Pancreas (tissue), 10 donors: ENCODE results near the gene RIMBP2. TPM values are rescaled to one million over a fixed set of nuclear protein-coding genes. Genes with fewer than 3 reads are reported as not detected.

ENCODE experiments used
- ATAC-seq, 4 donors: fragments of 200-7000 bp; cut with Tn5 transposase; one replicate each; pipeline versions ENCODE4 v1.8.0 to v1.9.1; 2020; ENCODE audit warnings: mild to moderate bottlenecking in 4 of 4, moderate library complexity in 4 of 4
- DNase-seq, 6 donors: peaks; one replicate each; pipeline ENCODE4 v3.0.0-alpha.2; 2020
- FAIRE-seq: peaks from 2 replicates; lab custom pipeline; 2012; peaks lifted over from hg19 to GRCh38; lab: Jason Lieb, UNC
- H3K27ac ChIP-seq, 4 donors: fragments of 200-600 bp; sonication (generic); 1 replicate in 3 of 4; 2 replicates in 1 of 4; pipeline versions ENCODE4 v1.5.0 to v1.8.0; 2020
- H3K27me3 ChIP-seq, 4 donors: fragments of 200-600 bp; one replicate each; pipeline ENCODE4 v1.8.0; 2021
- H3K36me3 ChIP-seq, 3 donors: fragments of 200-600 bp; sonication (generic) in 1 of 3; one replicate each; pipeline versions ENCODE4 v1.5.0 to v1.8.0; 2020 to 2021
- H3K4me1 ChIP-seq, 3 donors: fragments of 200-600 bp; one replicate each; pipeline ENCODE4 v1.8.0; 2021
- H3K4me3 ChIP-seq, 4 donors: fragments of 200-600 bp; sonication (generic) in 2 of 4; one replicate each; pipeline versions ENCODE4 v1.5.0 to v1.8.0; 2020 to 2021
- H3K9me3 ChIP-seq, 4 donors: fragments of 200-600 bp; one replicate each; pipeline ENCODE4 v1.8.0; 2021
- WGBS, 2 donors: extraction: QIAGEN DNeasy Blood & Tissue Kit; methylation state at CpG; one replicate each; pipeline ENCODE4 v1.1.7; 2013; 5-methylcytosine and 5-hydroxymethylcytosine counted together
- intact Hi-C, 3 donors: fragments of 100-400 bp; cut with DNase I; formaldehyde crosslinking; loops; one replicate each; pipeline versions ENCODE4 v1.11.1 to v1.14.2; 2022
- polyA plus RNA-seq, 2 donors: library from polyadenylated mRNA; stranded (reverse); fragments of 200-250 nt; gene quantifications; one replicate each; pipeline ENCODE4 v1.2.3, GENCODE V29; 2013
- total RNA-seq, 6 donors: library from RNA; stranded (reverse); fragmentation: NEBNext Ultra II Directional in 4 of 6; extraction: Animal tissue kit (Norgen Biotek cat#: 25700) in 4 of 6; gene quantifications; one replicate each; pipeline versions ENCODE4 v1.2.1 to v1.2.4, GENCODE V29; 2021 to 2023
- TF ChIP-seq, protein P1 (sequence below), 4 donors: fragments of 200-600 bp; sonication (generic) in 3 of 4; IDR thresholded peaks; one replicate each; pipeline versions ENCODE4 v1.5.0 to v1.8.0; 2021; ENCODE audit warnings: antibody characterized with exemption in 4 of 4
- donor health status: healthy with polysubstance abuse.
- donor health status: DM: no; HTN: no; CAD: no; lungs with moderate emphysema.
- donor health status: DM: no; HTN: no; CAD: no.
- donor health status: control.
- donor health status: control.
- donor health status: Bipolar disorder and iron deficiency.
- donor health status: DM: yes; HTN: yes; CAD: no.
- donor health status: DM: no; HTN: no; CAD: no.
- donor health status: DM: no; HTN: no; CAD: no.
- donor health status: DM: yes; HTN: yes; CAD: no.

The RIMBP2 gene
- total and polyA plus RNA-seq, 8 donors, result 1.6 to 14.9 (median 3.9) TPM

DNA sequence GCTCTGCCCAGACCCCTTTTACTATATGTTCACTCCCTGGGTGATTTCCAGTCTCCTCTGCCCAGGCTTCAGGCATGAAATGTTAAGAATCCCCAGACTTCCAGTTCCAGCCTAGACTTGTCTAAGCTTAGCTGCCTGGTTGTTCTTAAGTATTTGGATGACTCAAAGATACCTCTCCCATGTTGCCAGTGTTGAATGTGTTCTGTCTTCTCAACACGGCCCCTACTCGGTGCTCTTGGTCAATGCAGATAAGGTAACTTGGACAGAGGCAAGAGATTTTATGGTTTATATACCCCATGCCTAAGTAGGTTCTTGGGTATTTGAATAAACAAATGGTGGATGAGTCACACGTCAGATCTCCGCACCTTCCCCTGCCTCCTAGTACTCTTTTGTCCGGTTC, 364.8 kb downstream of the RIMBP2 start:
- Histone ChIP-seq H3K27ac (no peak overlapping the region), H3K36me3 (no peaks in the 10 kb centered on the region), H3K4me1 (no peaks in the 10 kb centered on the region), H3K9me3 (no peaks in the 10 kb centered on the region), H3K27me3 (peaks cover 0 to 6% (median 0%) of the 10 kb centered on the region in 4 donors), H3K4me3 (no peak overlapping the region)
- TF ChIP-seq, protein P1, sequence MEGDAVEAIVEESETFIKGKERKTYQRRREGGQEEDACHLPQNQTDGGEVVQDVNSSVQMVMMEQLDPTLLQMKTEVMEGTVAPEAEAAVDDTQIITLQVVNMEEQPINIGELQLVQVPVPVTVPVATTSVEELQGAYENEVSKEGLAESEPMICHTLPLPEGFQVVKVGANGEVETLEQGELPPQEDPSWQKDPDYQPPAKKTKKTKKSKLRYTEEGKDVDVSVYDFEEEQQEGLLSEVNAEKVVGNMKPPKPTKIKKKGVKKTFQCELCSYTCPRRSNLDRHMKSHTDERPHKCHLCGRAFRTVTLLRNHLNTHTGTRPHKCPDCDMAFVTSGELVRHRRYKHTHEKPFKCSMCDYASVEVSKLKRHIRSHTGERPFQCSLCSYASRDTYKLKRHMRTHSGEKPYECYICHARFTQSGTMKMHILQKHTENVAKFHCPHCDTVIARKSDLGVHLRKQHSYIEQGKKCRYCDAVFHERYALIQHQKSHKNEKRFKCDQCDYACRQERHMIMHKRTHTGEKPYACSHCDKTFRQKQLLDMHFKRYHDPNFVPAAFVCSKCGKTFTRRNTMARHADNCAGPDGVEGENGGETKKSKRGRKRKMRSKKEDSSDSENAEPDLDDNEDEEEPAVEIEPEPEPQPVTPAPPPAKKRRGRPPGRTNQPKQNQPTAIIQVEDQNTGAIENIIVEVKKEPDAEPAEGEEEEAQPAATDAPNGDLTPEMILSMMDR (IDR thresholded peaks at IDR 0.05), result no peak
- 45 to 50% methylated on average over 5 of the region's 5 CpGs for WGBS, 2 donors
- intact Hi-C loops, result no loop called here
- no peak for FAIRE-seq
- ATAC-seq, result no peak
- DNase-seq, result no peak

DNA sequence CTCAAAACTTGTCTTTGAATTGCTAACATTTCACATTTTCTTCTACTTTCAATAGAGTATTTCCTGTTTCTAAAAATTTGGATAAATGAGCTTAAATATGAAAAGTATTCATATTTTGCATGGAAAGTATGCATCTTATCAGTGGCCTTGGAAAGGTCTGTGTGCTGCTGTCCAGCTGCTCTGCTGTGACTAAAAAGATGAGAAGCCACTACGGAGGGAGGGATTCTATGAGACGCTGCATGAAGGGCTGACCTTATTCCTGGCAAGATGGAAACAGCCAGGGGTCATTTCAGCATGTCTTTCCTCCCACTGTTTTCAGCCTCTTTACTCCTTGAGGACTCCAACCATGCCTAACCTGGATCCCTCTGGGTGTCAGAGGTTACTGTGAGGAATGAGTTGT, 365.4 kb downstream of the RIMBP2 start:
- no peaks in the 10 kb centered on the region for H3K36me3 ChIP-seq
- peaks cover 0 to 6% (median 0%) of the 10 kb centered on the region in 4 donors for H3K27me3 ChIP-seq
- FAIRE-seq, result no peak
- no peaks in the 10 kb centered on the region for H3K9me3 ChIP-seq
- 19 to 28% methylated on average over 2 of the region's 2 CpGs for WGBS, 2 donors
- no peak for DNase-seq
- intact Hi-C loops, result no loop called here
- TF ChIP-seq, protein P1 (IDR thresholded peaks at IDR 0.05), result no peak
- no peak overlapping the region for H3K4me3 ChIP-seq
- ATAC-seq, result no peak
- H3K4me1 ChIP-seq, result no peaks in the 10 kb centered on the region
- H3K27ac ChIP-seq, result no peak overlapping the region

DNA sequence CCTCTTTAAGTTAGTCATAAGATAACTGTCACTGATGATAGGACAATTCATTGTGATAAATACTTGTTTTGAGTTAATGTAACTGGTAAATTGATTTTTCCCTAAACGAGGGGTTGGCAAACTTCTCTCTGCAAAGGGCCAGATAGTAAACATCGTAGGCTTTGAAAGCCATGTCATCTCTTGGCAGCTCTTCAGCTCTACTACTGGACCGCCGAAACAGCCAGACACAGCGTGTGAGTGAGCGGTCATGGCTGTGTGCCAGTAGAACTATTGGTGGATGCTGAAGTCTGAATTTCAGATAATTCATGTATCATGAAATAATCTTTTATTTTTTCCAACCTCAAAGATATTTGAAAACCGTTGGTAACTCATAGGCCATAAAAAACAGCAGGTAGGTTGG, 368.5 kb downstream of the RIMBP2 start:
- H3K27me3 ChIP-seq, result peaks cover 0 to 6% (median 0%) of the 10 kb centered on the region in 4 donors
- DNase-seq, result no peak
- TF ChIP-seq, protein P1 (IDR thresholded peaks at IDR 0.05), result no peak
- H3K27ac ChIP-seq, result no peak overlapping the region
- H3K4me3 ChIP-seq, result no peak overlapping the region
- H3K36me3 ChIP-seq, result no peaks in the 10 kb centered on the region
- no peak for ATAC-seq
- 47 to 57% methylated on average over 7 of the region's 7 CpGs for WGBS, 2 donors
- intact Hi-C loops, result no loop called here
- FAIRE-seq, result no peak
- no peaks in the 10 kb centered on the region for H3K4me1 ChIP-seq
- no peaks in the 10 kb centered on the region for H3K9me3 ChIP-seq

Other genes starting within 250 kb of the RIMBP2 start
- gene STX2, start 123.0 kb upstream of the RIMBP2 start, total RNA-seq, result 10 to 100 TPM in 1 of 6 donors, 1 to 10 TPM in 5; 4.8 to 10.8 (median 6.1) TPM
- 10 to 100 TPM in 1 of 2 donors, 1 to 10 TPM in 1; 7.0 to 16.8 TPM for gene STX2, start 123.0 kb upstream of the RIMBP2 start, polyA plus RNA-seq
- 100 to 1,000 TPM in 5 of 6 donors, 10 to 100 TPM in 1; 80.5 to 201 (median 166) TPM for gene RAN, start 155.8 kb upstream of the RIMBP2 start, total RNA-seq
- gene RAN, start 155.8 kb upstream of the RIMBP2 start, polyA plus RNA-seq, result 100 to 1,000 TPM in 1 of 2 donors, 10 to 100 TPM in 1; 60.0 to 152 TPM
- gene ADGRD1, start 237.6 kb upstream of the RIMBP2 start, total RNA-seq, result 1 to 10 TPM; 4.4 to 7.3 (median 6.1) TPM
- gene ADGRD1, start 237.6 kb upstream of the RIMBP2 start, polyA plus RNA-seq, result 1 to 10 TPM; 1.4 to 2.3 TPM